Osteocyte (in vitro differentiated cells): ENCODE data around the gene TNS1. TPM values are rescaled to one million over a fixed set of nuclear protein-coding genes. Genes with fewer than 3 reads are reported as not detected.

ENCODE experiments used
- DNase-seq: peaks from one replicate; pipeline ENCODE4 v3.0.0; 2021; ENCODE audit warnings: mixed read lengths; ENCODE audit not compliant: unreplicated experiment; ENCODE audit errors: extremely low spot score
- H3K27ac Mint-ChIP-seq: one replicate; pipeline ENCODE4 v1.8.0; 2021; ENCODE audit warnings: mild to moderate bottlenecking, mixed read lengths; ENCODE audit not compliant: unreplicated experiment
- H3K27me3 Mint-ChIP-seq: one replicate; pipeline ENCODE4 v1.8.0; 2021; ENCODE audit warnings: mixed read lengths; ENCODE audit not compliant: unreplicated experiment
- H3K36me3 Mint-ChIP-seq: one replicate; pipeline ENCODE4 v1.8.0; 2021; ENCODE audit warnings: mixed read lengths; ENCODE audit not compliant: unreplicated experiment
- H3K4me1 Mint-ChIP-seq: one replicate; pipeline ENCODE4 v1.8.0; 2021; ENCODE audit warnings: mixed read lengths; ENCODE audit not compliant: unreplicated experiment
- H3K4me3 Mint-ChIP-seq: one replicate; pipeline ENCODE4 v1.8.0; 2021; ENCODE audit warnings: mild to moderate bottlenecking, moderate library complexity, mixed read lengths; ENCODE audit not compliant: unreplicated experiment
- H3K9me3 Mint-ChIP-seq: one replicate; pipeline ENCODE4 v1.8.0; 2021; ENCODE audit warnings: mixed read lengths; ENCODE audit not compliant: unreplicated experiment
- total RNA-seq: library from RNA; stranded (reverse); gene quantifications from 2 replicates; pipeline ENCODE4 v1.2.1, GENCODE V29; 2021
- TF ChIP-seq, protein P1 (sequence below): fragments of 200-600 bp; sonication (generic); IDR thresholded peaks from 2 replicates; pipeline ENCODE4 v1.5.0; 2021; ENCODE audit warnings: antibody characterized with exemption, mild to moderate bottlenecking, moderate library complexity

The TNS1 gene
- total RNA-seq, 1 donor from 2014 or later: 80.8 TPM

DNA sequence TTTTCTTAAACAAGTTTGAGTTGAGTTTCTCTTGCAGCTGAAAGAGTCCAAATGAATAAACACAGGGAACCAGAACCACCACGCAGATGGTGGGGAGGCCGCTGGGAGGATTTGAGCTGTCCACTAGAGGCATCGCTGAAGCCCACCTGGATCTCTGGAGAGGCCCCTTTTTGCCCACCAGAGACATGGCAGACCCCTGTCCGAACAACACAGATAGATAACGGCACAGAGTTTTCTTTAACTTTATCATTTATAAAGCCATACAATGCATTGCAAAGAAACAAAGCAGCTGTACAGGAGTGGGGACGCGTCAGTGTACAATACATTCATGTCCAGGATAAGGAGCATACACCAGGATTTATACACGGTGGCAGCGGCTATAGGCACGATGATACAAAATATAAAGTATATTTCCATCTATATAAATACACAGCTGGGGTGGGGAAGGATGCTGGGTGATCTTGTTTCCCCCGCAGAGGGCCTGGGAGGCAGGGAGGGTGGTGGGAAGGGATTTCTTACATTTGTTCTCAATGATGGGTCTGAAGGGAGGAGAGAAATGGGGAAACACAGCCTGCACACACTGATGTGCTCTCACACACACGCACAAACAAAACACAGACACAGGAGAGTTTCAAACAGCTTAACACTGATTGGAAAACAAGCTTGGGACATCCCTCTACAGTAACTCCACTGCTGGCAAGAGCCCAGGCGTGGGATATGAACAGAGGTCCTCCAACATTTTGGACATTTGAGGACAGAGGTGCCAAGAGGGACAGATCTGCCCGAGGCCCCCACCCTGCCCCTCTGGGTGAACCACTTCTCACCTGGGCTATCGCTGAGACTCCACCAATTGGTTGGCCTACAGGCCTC is 203.0 kb downstream of the TNS1 start:
- Mint-ChIP-seq H3K27me3 (no peaks in the 10 kb centered on the region), H3K4me3 (no peak overlapping the region), H3K36me3 (peaks cover 6% of the 10 kb centered on the region), H3K9me3 (no peaks in the 10 kb centered on the region), H3K4me1 (no peaks in the 10 kb centered on the region), H3K27ac (no peak overlapping the region)
- DNase-seq: peak; percentile 42
- TF ChIP-seq, protein P1, sequence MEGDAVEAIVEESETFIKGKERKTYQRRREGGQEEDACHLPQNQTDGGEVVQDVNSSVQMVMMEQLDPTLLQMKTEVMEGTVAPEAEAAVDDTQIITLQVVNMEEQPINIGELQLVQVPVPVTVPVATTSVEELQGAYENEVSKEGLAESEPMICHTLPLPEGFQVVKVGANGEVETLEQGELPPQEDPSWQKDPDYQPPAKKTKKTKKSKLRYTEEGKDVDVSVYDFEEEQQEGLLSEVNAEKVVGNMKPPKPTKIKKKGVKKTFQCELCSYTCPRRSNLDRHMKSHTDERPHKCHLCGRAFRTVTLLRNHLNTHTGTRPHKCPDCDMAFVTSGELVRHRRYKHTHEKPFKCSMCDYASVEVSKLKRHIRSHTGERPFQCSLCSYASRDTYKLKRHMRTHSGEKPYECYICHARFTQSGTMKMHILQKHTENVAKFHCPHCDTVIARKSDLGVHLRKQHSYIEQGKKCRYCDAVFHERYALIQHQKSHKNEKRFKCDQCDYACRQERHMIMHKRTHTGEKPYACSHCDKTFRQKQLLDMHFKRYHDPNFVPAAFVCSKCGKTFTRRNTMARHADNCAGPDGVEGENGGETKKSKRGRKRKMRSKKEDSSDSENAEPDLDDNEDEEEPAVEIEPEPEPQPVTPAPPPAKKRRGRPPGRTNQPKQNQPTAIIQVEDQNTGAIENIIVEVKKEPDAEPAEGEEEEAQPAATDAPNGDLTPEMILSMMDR: no peak

DNA sequence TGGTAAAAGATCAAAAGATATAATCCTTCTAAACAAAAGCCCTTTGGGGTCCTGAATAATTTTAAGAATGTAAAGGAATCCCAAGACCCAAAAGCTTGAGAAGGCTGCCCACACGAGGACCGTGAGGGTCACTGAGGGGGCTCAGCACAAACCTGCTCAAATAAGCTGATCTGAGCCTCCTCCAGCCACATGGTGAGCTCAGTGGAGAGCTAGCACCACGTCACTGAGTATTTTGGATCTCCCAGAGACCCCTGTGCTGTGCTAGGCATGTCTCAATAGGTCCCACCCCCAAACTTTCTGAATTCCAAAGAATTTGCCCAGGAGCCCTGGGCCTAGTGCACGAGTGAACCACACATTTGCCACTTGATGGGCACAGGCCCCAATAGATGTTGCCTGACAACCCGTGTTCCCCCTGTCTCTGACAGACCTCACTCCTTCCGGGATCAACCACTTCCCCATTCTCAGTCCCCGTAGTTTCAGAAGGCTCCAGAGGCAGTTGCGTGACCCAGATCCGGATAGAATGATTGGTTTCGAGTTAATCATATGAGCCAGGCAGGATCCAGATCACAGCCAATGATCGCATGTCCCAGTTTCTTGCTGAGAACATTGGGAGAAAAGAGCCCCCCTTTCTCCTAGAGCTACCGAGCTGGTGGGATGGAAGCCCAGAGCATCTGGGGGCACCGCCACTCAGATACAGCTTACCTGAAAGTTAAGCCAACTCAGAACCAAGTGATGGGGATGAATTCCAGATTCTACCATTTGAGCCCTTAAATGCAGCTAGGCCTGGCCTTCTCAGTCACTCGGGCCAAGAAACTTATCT is 203.8 kb downstream of the TNS1 start:
- DNase-seq: peak; percentile 65
- Mint-ChIP-seq H3K4me3 (no peak overlapping the region), H3K9me3 (no peaks in the 10 kb centered on the region), H3K27me3 (no peaks in the 10 kb centered on the region), H3K27ac (no peak overlapping the region), H3K36me3 (peaks cover 2% of the 10 kb centered on the region), H3K4me1 (no peaks in the 10 kb centered on the region)
- TF ChIP-seq, protein P1: no peak

DNA sequence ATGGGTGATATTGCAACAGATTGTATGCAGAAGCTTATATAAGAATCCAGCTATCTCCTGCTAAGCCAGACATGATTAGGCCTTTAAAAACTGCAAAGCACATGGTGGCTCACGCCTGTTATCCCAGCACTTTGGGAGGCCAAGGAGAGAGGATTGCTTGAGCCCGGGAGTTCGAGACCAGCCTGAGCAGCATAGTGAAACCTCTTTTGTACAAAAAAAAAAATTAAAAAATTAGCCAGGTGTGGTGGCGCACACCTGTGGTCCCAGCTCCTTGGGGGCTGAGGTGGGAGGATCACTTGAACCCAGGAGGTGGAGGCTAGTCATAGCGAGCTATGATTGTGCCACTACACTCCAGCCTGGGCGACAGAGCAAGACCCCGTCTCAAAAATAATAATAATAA is 204.6 kb downstream of the TNS1 start:
- peaks cover 2% of the 10 kb centered on the region for H3K36me3 Mint-ChIP-seq
- no peaks in the 10 kb centered on the region for H3K4me1 Mint-ChIP-seq
- DNase-seq: no peak
- no peaks in the 10 kb centered on the region for H3K9me3 Mint-ChIP-seq
- H3K4me3 Mint-ChIP-seq: no peak overlapping the region
- no peak overlapping the region for H3K27ac Mint-ChIP-seq
- TF ChIP-seq, protein P1: no peak
- no peaks in the 10 kb centered on the region for H3K27me3 Mint-ChIP-seq

DNA sequence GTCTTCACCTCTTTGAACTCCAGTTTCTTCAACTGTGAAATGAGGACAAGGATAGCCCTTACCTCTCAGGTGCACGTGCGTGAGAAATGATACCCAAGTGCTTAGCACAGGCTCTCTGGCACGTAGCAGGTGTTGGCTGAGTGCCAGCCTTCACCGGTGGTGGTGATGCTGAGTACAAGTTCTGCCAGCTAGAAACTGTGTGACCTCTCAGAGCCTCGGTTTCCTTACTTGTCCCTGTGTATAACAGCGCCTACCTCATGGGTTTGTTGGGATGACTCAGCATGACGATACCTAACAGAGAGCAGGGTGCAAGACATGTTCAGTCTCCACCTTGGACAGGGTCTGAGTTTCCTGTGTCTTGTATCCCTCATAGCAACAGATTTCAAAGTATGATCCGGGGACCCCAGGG is 205.1 kb downstream of the TNS1 start:
- DNase-seq: peak; percentile 80
- no peaks in the 10 kb centered on the region for H3K27me3 Mint-ChIP-seq
- peaks cover 2% of the 10 kb centered on the region for H3K36me3 Mint-ChIP-seq
- TF ChIP-seq, protein P1: no peak
- H3K4me3 Mint-ChIP-seq: no peak overlapping the region
- H3K9me3 Mint-ChIP-seq: no peaks in the 10 kb centered on the region
- H3K27ac Mint-ChIP-seq: no peak overlapping the region
- no peaks in the 10 kb centered on the region for H3K4me1 Mint-ChIP-seq

DNA sequence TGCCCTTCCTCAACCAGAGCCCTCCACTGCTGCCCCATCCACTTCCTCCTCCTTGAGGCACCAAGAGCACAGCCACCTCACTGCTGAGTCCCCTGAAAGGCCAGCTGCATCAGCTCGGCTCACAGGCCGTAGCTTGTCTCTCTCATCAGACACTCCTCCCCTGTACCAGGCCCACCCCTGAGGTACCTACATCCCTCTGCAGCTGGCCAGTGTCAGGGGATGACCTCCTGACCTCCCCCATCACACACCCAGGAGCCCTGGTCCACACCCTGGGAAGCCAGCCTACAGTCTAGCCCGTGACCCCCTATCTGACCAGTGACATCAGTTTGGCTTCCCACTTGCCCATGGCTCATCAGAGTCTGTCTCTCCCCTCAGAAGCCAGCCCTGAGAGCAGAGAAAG is 205.6 kb downstream of the TNS1 start:
- Mint-ChIP-seq H3K27ac (no peak overlapping the region), H3K4me1 (no peaks in the 10 kb centered on the region), H3K4me3 (no peak overlapping the region), H3K36me3 (peaks cover 2% of the 10 kb centered on the region), H3K27me3 (no peaks in the 10 kb centered on the region), H3K9me3 (no peaks in the 10 kb centered on the region)
- DNase-seq: peak; percentile 59
- TF ChIP-seq, protein P1: no peak
